ENCODE measurements around the gene HSF5. TPM values are rescaled to one million over a fixed set of nuclear protein-coding genes. Genes with fewer than 3 reads are reported as not detected.

HSF5 gene
- polyA plus RNA-seq, 2 of the 4 experiments (the other 2 are of a cell fraction): not detected

- TF ChIP-seq ELK1 (IDR thresholded peaks at IDR 0.05; ENCODE audit: low read depth, low read length): no peak
- TF ChIP-seq BCL3 (IDR thresholded peaks at IDR 0.05): no peak
- no peak for TF ChIP-seq ESRRA (IDR thresholded peaks at IDR 0.05; ENCODE audit: borderline replicate concordance, low read length)
Measured at GRCh38 chr17:58414596-58414997, 73.6 kb downstream of the HSF5 start (continued).

DNA sequence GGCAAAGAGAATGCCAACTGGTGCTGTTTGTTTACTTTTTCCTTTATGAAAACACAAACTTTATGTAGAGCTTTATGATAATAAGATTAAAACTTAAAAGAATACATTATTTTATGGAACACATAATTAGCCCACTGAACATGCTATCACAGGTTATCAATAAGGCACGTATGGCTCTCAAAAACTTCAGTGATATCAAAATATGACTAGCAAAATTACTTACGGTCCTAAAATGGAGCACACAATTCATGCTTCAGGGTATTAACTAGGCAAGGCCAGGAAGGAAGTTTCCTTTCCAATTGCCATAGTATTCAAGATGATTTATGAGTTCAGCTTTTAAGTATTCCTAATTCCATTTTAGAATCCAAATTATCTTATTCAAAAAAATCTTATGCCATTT, 74.5 kb downstream of the HSF5 start:
- TF ChIP-seq RAD21 (conservative IDR thresholded peaks at IDR 0.05 in 1 of 2, IDR thresholded peaks at IDR 0.05 in 1 of 2) (no peak), MAZ (IDR thresholded peaks at IDR 0.05; ENCODE audit: borderline replicate concordance, low read depth, low read length) (no peak), EHMT2 (IDR thresholded peaks at IDR 0.05; ENCODE audit: low read depth) (no peak), HDAC2 (IDR thresholded peaks at IDR 0.05) (no peak), RFX5 (IDR thresholded peaks at IDR 0.05) (no peak), RCOR1 (IDR thresholded peaks at IDR 0.05; ENCODE audit: low read depth, low read length) (no peak), PBX3 (IDR thresholded peaks at IDR 0.05) (no peak)
- TF ChIP-seq, protein P1, sequence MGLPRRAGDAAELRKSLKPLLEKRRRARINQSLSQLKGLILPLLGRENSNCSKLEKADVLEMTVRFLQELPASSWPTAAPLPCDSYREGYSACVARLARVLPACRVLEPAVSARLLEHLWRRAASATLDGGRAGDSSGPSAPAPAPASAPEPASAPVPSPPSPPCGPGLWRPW (IDR thresholded peaks at IDR 0.05): no peak
- TF ChIP-seq, protein P2, sequence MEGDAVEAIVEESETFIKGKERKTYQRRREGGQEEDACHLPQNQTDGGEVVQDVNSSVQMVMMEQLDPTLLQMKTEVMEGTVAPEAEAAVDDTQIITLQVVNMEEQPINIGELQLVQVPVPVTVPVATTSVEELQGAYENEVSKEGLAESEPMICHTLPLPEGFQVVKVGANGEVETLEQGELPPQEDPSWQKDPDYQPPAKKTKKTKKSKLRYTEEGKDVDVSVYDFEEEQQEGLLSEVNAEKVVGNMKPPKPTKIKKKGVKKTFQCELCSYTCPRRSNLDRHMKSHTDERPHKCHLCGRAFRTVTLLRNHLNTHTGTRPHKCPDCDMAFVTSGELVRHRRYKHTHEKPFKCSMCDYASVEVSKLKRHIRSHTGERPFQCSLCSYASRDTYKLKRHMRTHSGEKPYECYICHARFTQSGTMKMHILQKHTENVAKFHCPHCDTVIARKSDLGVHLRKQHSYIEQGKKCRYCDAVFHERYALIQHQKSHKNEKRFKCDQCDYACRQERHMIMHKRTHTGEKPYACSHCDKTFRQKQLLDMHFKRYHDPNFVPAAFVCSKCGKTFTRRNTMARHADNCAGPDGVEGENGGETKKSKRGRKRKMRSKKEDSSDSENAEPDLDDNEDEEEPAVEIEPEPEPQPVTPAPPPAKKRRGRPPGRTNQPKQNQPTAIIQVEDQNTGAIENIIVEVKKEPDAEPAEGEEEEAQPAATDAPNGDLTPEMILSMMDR (IDR thresholded peaks at IDR 0.05): no peak
- 66% methylated on average over 2 of the region's 2 CpGs for WGBS (ENCODE audit: missing lambda C conversion rate)
- peak overlapping the region; percentile 9; the same call in 1 of the 3 replicates for H3K4me3 ChIP-seq
- H3K27ac ChIP-seq: no peak overlapping the region
- peaks cover 46% of the 10 kb centered on the region; the same call in 2 of the 3 replicates for H3K4me1 ChIP-seq
- CTCF ChIA-PET: interaction anchor here (0.6 to 9.9 kb wide), 7 partner anchors 12 to 164 kb away, joined by 3 to 232 read pairs (median 3); no protein-coding TSS in a partner anchor
- DNase-seq (ENCODE audit: low read depth in 1 of 2, low spot score in 1 of 2) (no peak), FAIRE-seq (no peak), ATAC-seq (no peak)
- POLR2A ChIA-PET: interaction anchor here (1.3 kb wide), 1 partner anchor 62 kb away, joined by 7 read pairs; the partner anchor contains the start of gene SUPT4H1
- H3K4me2 ChIP-seq: peak overlapping the region; percentile 79
- no peaks in the 10 kb centered on the region for H3K9me3 ChIP-seq

DNA sequence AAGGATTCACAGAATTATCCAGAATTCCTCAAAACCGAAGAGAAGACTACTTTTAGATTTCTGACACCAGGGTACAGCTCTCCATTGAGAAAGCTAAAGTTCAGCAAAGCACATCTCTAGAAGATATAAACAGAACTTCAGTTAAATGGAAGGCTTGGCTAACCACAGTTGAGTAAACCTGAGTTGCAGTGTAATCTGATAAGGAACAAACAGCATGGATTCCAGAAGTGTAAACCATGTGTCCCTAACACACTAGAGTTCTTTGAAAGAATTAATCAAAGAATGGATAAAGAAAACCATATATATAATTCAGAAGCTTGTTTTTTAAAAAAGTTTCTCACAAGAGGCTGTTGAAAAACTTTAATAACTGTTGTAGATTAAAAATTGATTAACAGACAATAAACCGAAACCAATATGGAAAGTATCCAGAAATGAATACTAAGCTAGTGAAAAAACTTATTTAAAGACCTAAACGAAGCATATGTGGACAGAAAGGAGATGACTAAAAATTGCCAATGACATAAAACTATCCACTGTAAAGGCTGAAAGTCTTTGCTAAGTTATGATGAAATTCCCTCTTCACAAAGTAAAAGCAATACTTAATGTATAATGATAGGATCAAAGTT, 75.1 kb downstream of the HSF5 start:
- TF ChIP-seq HOXB5 (CRISPR knock-in tag; IDR thresholded peaks at IDR 0.05): no peak
- 0 out of 2 replicates have a peak, but pooled peaks have one; percentile 25 for TF ChIP-seq MYC (IDR thresholded peaks at IDR 0.05; ENCODE audit: borderline replicate concordance, low read length)
- TF ChIP-seq, protein P1 (IDR thresholded peaks at IDR 0.05): no peak
- no peak for TF ChIP-seq HMGXB4 (CRISPR knock-in tag; IDR thresholded peaks at IDR 0.05; ENCODE audit: borderline replicate concordance)
- H3K4me3 ChIP-seq: no peak overlapping the region; the same call in 2 of the 3 replicates
- H3K27ac ChIP-seq: no peak overlapping the region
- POLR2A ChIA-PET: interaction anchor here (1.3 kb wide), 1 partner anchor 61 kb away, joined by 7 read pairs; the partner anchor contains the start of gene SUPT4H1
- 42% methylated on average over 3 of the region's 3 CpGs for WGBS (ENCODE audit: missing lambda C conversion rate)
- peak; percentile 90 for FAIRE-seq
- no peak for ATAC-seq
- no peak for DNase-seq (ENCODE audit: low read depth in 1 of 2, low spot score in 1 of 2)
- H3K4me1 ChIP-seq: peaks cover 43% of the 10 kb centered on the region; the same call in 2 of the 3 replicates
- H3K9me3 ChIP-seq: no peaks in the 10 kb centered on the region
- CTCF ChIA-PET: interaction anchor here (0.6 to 9.9 kb wide), 6 partner anchors 11 to 96 kb away, joined by 3 to 232 read pairs (median 3); no protein-coding TSS in a partner anchor
- H3K4me2 ChIP-seq: peak overlapping the region; percentile 79

Measured in A549 (cell line).